Activated CD4-positive, alpha-beta memory T cell treated with anti-CD3 and anti-CD28 coated beads for 36 hours (primary cell): ENCODE measurements around the gene MYO18B. TPM values are rescaled to one million over a fixed set of nuclear protein-coding genes. Genes with fewer than 3 reads are reported as not detected.
"Not testable (repeated sequence)": the region's sequence is repeated elsewhere in the genome, so short reads cannot be mapped to it uniquely, and the experiment has no call there.

Experiments used
- CTCF ChIA-PET: fragments of 350-600 bp; sonication (Branson Sonifier 250); formaldehyde crosslinking; loops from one replicate; lab custom pipeline; 2021; ENCODE audit warnings: antibody characterized with exemption, inconsistent platforms; lab: Charles Lee
- POLR2A ChIA-PET: fragments of 350-600 bp; sonication (Branson Sonifier 250); formaldehyde crosslinking; loops from one replicate; lab custom pipeline; 2021; ENCODE audit warnings: antibody characterized with exemption; lab: Charles Lee
- DNase-seq: peaks from one replicate; pipeline ENCODE4 v3.0.0-alpha.2; 2020
- H3K27ac Mint-ChIP-seq: one replicate; pipeline ENCODE4 v1.8.0; 2021; ENCODE audit warnings: mixed read lengths
- H3K27me3 Mint-ChIP-seq: one replicate; pipeline ENCODE4 v1.8.0; 2021; ENCODE audit warnings: mixed read lengths
- H3K36me3 Mint-ChIP-seq: one replicate; pipeline ENCODE4 v1.8.0; 2021; ENCODE audit warnings: mixed read lengths
- H3K4me1 Mint-ChIP-seq: one replicate; pipeline ENCODE4 v1.8.0; 2021; ENCODE audit warnings: low read depth, mixed read lengths
- H3K4me3 Mint-ChIP-seq: one replicate; pipeline ENCODE4 v1.8.0; 2021; ENCODE audit warnings: mild to moderate bottlenecking, mixed read lengths
- H3K9me3 Mint-ChIP-seq: one replicate; pipeline ENCODE4 v1.8.0; 2021; ENCODE audit warnings: mixed read lengths
- intact Hi-C: fragments of 100-400 bp; cut with micrococcal nuclease; formaldehyde crosslinking; loops from one replicate; pipeline ENCODE4 v1.15.1; 2023
- total RNA-seq, 2 experiments: library from RNA; stranded (reverse); gene quantifications; one replicate each; pipeline ENCODE4 v1.2.3, GENCODE V29; 2021

The MYO18B gene
- total RNA-seq, 2 experiments from 2014 or later = 0.22 to 0.29 TPM

DNA sequence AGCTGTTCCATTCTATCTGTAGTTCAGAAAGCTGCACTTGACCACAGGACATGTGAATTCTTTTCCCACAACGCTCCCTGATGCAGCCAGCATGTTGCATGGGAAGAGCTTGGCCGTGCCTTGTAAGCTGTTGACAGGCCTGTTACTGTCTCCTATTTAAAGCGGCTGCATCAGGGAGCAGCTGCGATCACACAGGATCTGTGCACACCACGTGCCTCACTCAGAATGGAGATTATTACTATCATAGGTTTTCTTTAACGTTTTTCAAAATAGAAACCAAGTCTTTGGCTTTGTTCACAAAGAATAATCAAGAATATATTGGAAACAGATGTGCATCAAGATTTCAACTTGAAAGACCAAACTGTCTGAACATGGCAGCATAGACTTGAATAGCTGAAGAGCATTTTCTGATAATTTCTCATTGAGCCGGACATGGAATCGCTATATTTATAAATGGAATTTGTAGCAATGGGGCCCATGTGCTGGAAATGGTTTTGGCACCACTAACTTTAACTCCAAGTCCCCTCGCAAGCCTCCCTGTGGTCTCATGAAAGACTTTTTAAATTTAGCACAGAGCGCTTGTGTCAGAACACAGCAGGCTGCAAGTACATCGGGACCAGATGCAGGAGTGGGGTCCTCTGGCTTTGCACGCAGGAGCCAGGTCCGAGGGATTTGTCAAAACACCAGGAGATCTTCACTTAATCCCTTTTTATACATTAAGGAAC lies 40.8 kb upstream of the MYO18B start:
- Mint-ChIP-seq H3K27ac (no peak overlapping the region), H3K36me3 (no peaks in the 10 kb centered on the region), H3K4me1 (peaks cover 13% of the 10 kb centered on the region), H3K4me3 (no peak overlapping the region), H3K9me3 (no peaks in the 10 kb centered on the region), H3K27me3 (no peaks in the 10 kb centered on the region)
- no peak for DNase-seq
- ChIA-PET CTCF (interaction anchor here (1.0 to 2.8 kb wide), 2 partner anchors 20 to 239 kb away, joined by 3 to 18 read pairs; no protein-coding TSS in a partner anchor), POLR2A (no interaction called here)
- intact Hi-C loops = loop anchor here (5.0 kb wide), 1 partner anchor 254 kb away; no protein-coding TSS in a partner anchor

DNA sequence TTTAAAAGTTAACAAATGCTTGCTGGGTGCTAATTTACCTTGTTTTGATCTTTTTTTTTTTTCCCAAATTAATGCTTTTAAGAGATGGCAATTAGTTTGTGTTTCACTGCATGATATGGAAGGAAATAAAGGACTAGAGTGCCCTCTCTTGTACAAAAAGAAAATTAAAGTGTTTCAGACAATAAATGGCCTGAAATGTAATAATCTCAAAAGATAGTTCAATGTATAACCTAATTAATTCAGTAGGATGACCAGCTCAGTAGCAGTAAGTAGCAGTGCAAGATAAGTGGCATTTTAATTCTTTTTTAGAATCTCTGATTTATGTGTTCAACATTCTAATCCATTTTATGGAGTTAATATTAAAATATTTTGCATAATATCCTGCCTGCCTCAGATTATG lies 39.9 kb upstream of the MYO18B start:
- no peaks in the 10 kb centered on the region for H3K36me3 Mint-ChIP-seq
- H3K4me3 Mint-ChIP-seq = no peak overlapping the region
- H3K9me3 Mint-ChIP-seq = no peaks in the 10 kb centered on the region
- H3K27ac Mint-ChIP-seq = no peak overlapping the region
- DNase-seq = no peak
- POLR2A ChIA-PET = no interaction called here
- intact Hi-C loops = loop anchor here (1.0 to 5.0 kb wide), 5 partner anchors 48 to 255 kb away; partner anchors contain the start of gene GRK3
- CTCF ChIA-PET = interaction anchor here (1.1 to 2.8 kb wide), 6 partner anchors 49 to 255 kb away, joined by 3 to 18 read pairs (median 3); no protein-coding TSS in a partner anchor
- H3K27me3 Mint-ChIP-seq = no peaks in the 10 kb centered on the region
- peaks cover 13% of the 10 kb centered on the region for H3K4me1 Mint-ChIP-seq

DNA sequence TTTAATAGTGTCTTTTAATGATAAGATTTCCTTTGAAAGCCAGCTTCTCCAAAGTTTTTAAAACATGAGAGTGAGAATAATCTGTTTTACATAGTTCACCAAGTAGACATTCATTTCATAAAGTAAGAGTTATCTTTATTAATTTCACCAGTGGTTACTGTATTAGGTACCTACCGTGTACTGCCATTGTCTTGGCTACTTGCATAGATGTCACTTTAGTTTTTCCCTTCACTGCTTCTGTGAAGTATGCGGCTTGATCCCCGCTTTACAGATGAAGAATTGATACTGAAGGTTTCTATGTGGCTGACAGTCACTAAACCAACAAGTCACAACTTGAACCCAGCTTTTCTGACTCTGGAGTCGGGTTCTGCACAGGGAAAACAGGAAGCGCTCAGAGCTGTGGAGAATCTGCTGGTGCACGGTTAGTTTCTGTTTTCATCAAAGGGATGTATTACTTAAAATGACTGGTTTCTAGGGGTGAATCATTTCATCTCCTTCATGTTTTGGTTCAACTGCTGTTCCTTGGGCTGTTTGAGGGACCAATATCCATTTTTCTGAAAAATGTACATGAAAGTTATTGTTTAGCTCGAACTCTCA lies 39.3 kb upstream of the MYO18B start:
- ChIA-PET POLR2A (interaction anchor here (1.0 to 1.2 kb wide), 2 partner anchors 43 to 48 kb away, joined by 3 to 4 read pairs; no protein-coding TSS in a partner anchor), CTCF (interaction anchor here (1.1 to 2.8 kb wide), 7 partner anchors 48 to 255 kb away, joined by 3 to 18 read pairs (median 3); no protein-coding TSS in a partner anchor)
- Mint-ChIP-seq H3K4me3 (no peak overlapping the region), H3K9me3 (no peaks in the 10 kb centered on the region), H3K4me1 (peaks cover 13% of the 10 kb centered on the region), H3K36me3 (peaks cover 4% of the 10 kb centered on the region), H3K27me3 (no peaks in the 10 kb centered on the region), H3K27ac (peak overlapping the region; percentile 45)
- DNase-seq = peak; percentile 65
- intact Hi-C loops = loop anchor here (1.0 to 5.0 kb wide), 5 partner anchors 48 to 255 kb away; partner anchors contain the start of gene GRK3

DNA sequence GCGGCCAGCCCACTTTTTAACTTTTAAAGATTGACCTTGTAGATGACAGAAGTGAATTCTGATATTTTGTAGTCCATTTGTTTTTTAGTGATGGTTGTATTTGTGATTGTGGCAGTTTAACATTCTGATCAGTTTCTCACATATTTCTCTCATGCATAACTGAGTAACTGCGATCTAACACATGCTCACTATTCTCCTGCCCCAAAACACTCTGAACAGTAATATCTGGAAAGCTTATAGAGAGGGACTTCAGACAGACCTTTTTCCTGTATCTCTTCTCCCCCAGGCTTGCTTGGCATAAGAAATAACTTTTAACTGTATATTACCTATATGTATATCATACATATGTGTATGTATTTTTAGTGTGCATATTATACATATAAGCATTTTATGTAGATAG lies 37.3 kb upstream of the MYO18B start:
- ChIA-PET CTCF (interaction anchor here (2.2 kb wide), 1 partner anchor 68 kb away, joined by 7 read pairs; no protein-coding TSS in a partner anchor), POLR2A (no interaction called here)
- no peaks in the 10 kb centered on the region for H3K9me3 Mint-ChIP-seq
- H3K4me3 Mint-ChIP-seq = no peak overlapping the region
- no peak for DNase-seq
- no peaks in the 10 kb centered on the region for H3K27me3 Mint-ChIP-seq
- H3K27ac Mint-ChIP-seq = no peak overlapping the region
- H3K36me3 Mint-ChIP-seq = peaks cover 4% of the 10 kb centered on the region
- intact Hi-C loops = loop anchor here (5.0 kb wide), 1 partner anchor 257 kb away; no protein-coding TSS in a partner anchor
- H3K4me1 Mint-ChIP-seq = peaks cover 15% of the 10 kb centered on the region

DNA sequence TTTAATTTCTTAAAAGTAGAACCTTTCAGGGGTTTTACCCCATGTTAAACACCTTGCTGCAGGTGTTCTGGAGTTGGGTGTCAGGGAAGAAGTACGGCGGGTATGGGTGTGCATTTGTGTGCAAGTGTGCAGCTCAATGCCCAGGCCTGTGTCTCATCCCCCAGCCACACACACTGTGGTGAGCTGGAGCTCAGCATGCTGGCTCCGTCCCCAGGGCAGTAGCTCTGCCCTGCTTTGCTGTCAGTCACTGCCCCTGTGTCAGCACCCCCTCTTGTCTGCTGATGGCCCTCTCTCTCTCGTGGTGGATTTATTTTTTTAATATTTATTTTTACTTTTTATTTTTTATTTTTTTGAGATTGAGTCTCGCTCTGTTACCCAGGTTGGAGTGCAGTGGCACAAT lies 35.8 kb upstream of the MYO18B start:
- Mint-ChIP-seq H3K27ac (no peak overlapping the region), H3K27me3 (no peaks in the 10 kb centered on the region), H3K4me1 (peaks cover 21% of the 10 kb centered on the region), H3K9me3 (no peaks in the 10 kb centered on the region), H3K4me3 (no peak overlapping the region), H3K36me3 (peaks cover 6% of the 10 kb centered on the region)
- ChIA-PET CTCF (interaction anchor here (2.2 kb wide), 1 partner anchor 67 kb away, joined by 7 read pairs; no protein-coding TSS in a partner anchor), POLR2A (no interaction called here)
- DNase-seq = no peak
- intact Hi-C loops = no loop called here

DNA sequence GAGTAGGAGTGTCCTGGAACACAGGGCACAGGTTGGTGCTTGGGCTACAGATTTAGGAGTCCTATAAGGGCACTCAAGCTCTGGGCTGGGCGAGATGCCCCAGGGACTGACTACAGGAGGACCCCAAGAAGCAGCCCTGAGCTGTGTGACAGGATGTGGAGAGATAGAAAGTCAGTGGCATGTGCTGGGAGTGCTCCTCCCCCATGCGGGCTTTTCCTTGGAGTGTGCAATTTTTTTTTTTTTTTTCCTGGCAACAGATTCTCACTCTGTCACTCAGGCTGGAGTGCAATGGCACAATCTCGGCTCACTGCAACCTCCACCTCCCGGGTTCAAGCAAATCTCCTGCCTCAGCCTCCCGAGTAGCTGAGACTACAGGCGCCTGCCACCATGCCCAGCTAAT lies 33.6 kb upstream of the MYO18B start:
- intact Hi-C loops, H3K27me3 Mint-ChIP-seq, H3K4me1 Mint-ChIP-seq, H3K36me3 Mint-ChIP-seq, H3K4me3 Mint-ChIP-seq, DNase-seq, H3K9me3 Mint-ChIP-seq, CTCF ChIA-PET, H3K27ac Mint-ChIP-seq: not testable (repeated sequence)
- POLR2A ChIA-PET = interaction anchor here (0.6 kb wide), 1 partner anchor 137 kb away, joined by 3 read pairs; no protein-coding TSS in a partner anchor

DNA sequence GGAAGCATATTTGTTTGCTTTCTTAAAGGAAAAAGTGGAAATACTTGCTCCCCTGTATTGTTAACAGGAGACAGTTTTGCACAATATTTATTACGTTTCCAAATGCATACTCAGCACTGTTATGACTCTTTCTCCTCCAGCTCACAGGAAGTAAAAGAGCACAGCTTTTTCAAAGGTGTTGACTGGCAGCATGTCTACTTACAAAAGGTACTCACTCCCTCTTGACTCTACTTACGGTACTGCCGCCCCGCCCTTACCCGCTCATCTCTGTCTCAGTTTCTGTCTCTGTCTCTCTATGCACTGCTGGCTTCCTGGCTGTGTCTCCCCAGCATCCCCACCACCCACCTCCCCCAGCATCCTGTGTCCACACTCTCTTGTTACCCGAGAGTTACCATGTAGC lies 32.2 kb upstream of the MYO18B start:
- intact Hi-C loops = no loop called here
- peak; percentile 79 for DNase-seq
- peaks cover 6% of the 10 kb centered on the region for H3K36me3 Mint-ChIP-seq
- H3K27ac Mint-ChIP-seq = peak overlapping the region; percentile 50
- ChIA-PET POLR2A (interaction anchor here (1.3 kb wide), 1 partner anchor 40 kb away, joined by 4 read pairs; no protein-coding TSS in a partner anchor), CTCF (interaction anchor here (1.2 to 1.3 kb wide), 2 partner anchors 63 to 262 kb away, joined by 3 to 4 read pairs; no protein-coding TSS in a partner anchor)
- peaks cover 8% of the 10 kb centered on the region for H3K4me1 Mint-ChIP-seq
- H3K27me3 Mint-ChIP-seq = no peaks in the 10 kb centered on the region
- no peak overlapping the region for H3K4me3 Mint-ChIP-seq
- H3K9me3 Mint-ChIP-seq = no peaks in the 10 kb centered on the region

DNA sequence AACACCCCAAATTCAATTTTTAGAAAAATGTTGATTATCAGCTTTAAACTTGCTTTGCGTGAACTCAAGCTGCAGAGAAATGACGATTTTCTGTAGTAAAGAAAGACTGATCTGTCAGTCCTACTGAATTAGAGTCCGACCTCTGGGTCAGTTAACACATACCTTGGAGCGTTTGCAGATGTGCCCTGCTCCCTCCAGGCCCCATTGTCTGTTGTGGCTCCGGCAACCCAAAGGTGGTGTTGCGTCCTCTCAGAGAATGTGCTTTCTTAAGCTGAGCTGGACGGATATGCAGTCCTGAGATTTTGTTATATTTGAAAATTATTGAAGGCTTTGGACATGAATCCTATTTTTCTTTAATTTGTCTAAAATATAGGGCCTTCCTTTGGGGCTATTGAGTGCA lies 31.5 kb upstream of the MYO18B start:
- Mint-ChIP-seq H3K36me3 (peaks cover 6% of the 10 kb centered on the region), H3K4me3 (no peak overlapping the region)
- POLR2A ChIA-PET = interaction anchor here (1.3 kb wide), 1 partner anchor 39 kb away, joined by 4 read pairs; no protein-coding TSS in a partner anchor

DNA sequence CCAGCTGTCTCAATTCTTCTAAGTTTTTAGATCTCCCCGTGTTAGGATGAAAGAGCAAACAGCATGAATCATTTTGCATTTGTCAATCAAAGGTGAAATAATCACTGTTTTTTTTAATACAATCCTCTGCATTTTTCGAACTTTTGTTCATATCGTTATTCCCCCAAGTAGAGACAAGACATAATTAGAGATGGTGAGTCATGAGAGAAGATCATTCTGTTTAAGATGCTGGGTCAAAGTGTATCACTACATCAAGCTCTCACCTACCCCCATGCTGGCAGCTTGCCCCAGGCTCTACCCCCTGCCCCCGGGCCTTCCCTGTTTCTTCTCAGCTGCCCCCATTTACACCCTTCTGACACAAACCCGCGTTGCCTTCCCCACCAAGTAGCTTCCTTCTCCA lies 30.5 kb upstream of the MYO18B start:
- no peaks in the 10 kb centered on the region for H3K9me3 Mint-ChIP-seq
- CTCF ChIA-PET = no interaction called here
- POLR2A ChIA-PET = interaction anchor here (1.0 kb wide), 1 partner anchor 38 kb away, joined by 5 read pairs; no protein-coding TSS in a partner anchor
- peaks cover 8% of the 10 kb centered on the region for H3K4me1 Mint-ChIP-seq
- no peak for DNase-seq
- H3K4me3 Mint-ChIP-seq = no peak overlapping the region
- H3K36me3 Mint-ChIP-seq = peaks cover 7% of the 10 kb centered on the region
- no peaks in the 10 kb centered on the region for H3K27me3 Mint-ChIP-seq
- intact Hi-C loops = no loop called here
- H3K27ac Mint-ChIP-seq = no peak overlapping the region

More for the DNA sequence above, 31.5 kb upstream of the MYO18B start:
- H3K27ac Mint-ChIP-seq = no peak overlapping the region
- H3K4me1 Mint-ChIP-seq = peaks cover 8% of the 10 kb centered on the region
- intact Hi-C loops = no loop called here
- H3K9me3 Mint-ChIP-seq = no peaks in the 10 kb centered on the region
- CTCF ChIA-PET = interaction anchor here (1.2 to 1.3 kb wide), 2 partner anchors 63 to 262 kb away, joined by 3 to 4 read pairs; no protein-coding TSS in a partner anchor
- no peaks in the 10 kb centered on the region for H3K27me3 Mint-ChIP-seq
- DNase-seq = no peak

DNA sequence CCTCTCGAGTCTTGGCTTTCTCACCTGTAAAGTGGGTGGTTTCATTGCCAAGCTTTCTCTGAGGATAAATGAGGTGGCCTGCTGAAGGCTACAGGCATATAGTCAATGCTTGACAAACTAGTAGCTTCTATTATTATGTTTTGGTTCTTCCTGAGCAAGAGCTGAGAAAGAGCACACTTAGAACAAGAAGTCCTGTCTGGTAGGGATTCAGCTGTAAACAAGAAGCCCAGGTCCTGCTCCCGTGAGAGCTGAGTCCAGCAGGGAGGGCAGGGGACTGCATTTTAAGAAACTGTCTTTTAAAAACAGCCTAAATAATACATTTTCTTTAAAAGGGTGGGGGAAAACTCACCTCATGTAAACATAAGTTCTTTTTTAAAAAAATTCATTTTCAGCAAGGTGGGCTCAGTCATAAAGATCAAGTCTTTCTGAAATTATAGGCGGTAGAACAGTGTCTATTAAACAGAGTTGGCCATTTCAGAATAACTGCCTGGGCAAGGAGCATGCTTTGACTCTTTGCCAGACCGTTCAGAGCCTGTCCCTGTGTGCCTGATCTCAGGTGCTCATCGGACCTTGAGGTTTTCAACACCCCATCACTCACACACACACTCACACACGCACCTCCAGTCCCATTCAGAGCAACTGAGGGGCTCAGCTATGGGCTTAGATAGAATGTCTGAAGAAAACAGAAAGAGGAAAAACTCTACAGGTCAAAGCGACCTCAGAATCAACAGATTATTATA lies 29.2 kb upstream of the MYO18B start:
- no peaks in the 10 kb centered on the region for H3K9me3 Mint-ChIP-seq
- H3K27me3 Mint-ChIP-seq = no peaks in the 10 kb centered on the region
- CTCF ChIA-PET = interaction anchor here (0.7 kb wide), 1 partner anchor 20 kb away, joined by 3 read pairs; no protein-coding TSS in a partner anchor
- peaks cover 8% of the 10 kb centered on the region for H3K4me1 Mint-ChIP-seq
- no peak overlapping the region for H3K27ac Mint-ChIP-seq
- DNase-seq = no peak
- H3K36me3 Mint-ChIP-seq = peaks cover 3% of the 10 kb centered on the region
- POLR2A ChIA-PET = no interaction called here
- no peak overlapping the region for H3K4me3 Mint-ChIP-seq
- intact Hi-C loops = no loop called here

DNA sequence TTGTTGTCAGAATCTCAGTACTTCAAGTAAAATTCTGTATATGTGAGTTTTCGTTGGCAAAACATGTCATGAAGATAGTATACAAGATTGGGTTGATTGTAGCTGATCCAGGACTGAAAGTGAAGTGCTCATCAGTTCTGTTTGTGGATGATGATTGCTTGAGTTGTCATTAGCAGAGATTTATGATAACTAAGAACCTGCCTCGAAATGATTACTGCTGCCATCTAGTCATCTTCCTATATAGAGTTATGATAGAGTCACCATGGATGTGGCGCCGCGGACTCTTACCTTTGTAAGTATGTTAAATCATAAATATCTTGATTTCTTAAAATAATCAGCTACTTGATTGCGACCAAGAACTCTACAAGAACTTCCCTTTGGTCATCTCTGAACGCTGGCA lies 27.9 kb upstream of the MYO18B start:
- H3K36me3 Mint-ChIP-seq = peaks cover 3% of the 10 kb centered on the region
- ChIA-PET CTCF (interaction anchor here (1.1 kb wide), 1 partner anchor 59 kb away, joined by 3 read pairs; no protein-coding TSS in a partner anchor), POLR2A (no interaction called here)
- H3K27ac Mint-ChIP-seq = no peak overlapping the region
- peaks cover 8% of the 10 kb centered on the region for H3K4me1 Mint-ChIP-seq
- intact Hi-C loops = no loop called here
- H3K4me3 Mint-ChIP-seq = no peak overlapping the region
- H3K9me3 Mint-ChIP-seq = no peaks in the 10 kb centered on the region
- DNase-seq = no peak
- H3K27me3 Mint-ChIP-seq = no peaks in the 10 kb centered on the region
